ENCODE results near the gene ECHS1. TPM values are rescaled to one million over a fixed set of nuclear protein-coding genes. Genes with fewer than 3 reads are reported as not detected.

Gene ECHS1
- total and polyA plus RNA-seq, 9 of the 15 experiments (the other 6 are each of a cell fraction or from before 2014, with no cell fraction given) = 16.6 to 100 (median 68.1) TPM

DNA sequence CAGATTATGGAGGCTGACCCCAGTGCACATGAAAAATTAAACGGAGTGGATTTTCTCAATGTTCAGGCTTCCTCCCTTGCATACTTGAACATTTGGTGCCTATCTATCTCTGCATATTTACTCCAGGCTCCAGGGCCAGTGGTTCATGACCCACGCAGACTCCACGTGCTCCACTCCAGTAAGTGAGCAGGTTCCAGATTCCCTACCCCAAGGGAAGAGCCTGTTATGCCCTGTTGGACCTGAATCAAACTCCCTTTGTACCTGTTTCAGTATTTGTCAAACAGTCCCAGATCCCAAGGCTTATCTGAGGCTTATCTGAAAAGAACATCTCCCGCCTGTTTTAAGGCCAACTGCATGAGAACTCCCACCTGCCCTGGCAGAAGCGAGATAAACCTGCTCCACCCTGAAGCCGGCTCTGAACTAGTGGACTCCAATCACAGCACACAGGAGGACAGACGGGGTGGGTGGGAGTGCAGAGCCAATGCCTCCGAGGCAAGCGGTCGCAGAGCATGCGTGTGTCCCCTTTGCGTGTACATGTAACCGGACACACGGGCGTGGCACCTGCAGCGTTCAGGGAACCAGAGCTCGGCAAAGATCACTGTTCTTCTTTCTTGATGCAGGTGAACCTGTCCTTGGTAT, 13.1 kb downstream of the ECHS1 start (continued):
- no peak for TF ChIP-seq YY1 (IDR thresholded peaks at IDR 0.05; ENCODE audit: borderline replicate concordance in 1 of 3, control insufficient read depth in 1 of 3, extremely low read depth in 1 of 3, insufficient read depth in 3 of 3, insufficient read length in 1 of 3, insufficient replicate concordance in 2 of 3, low read depth in 1 of 3, low read length in 2 of 3)
- TF ChIP-seq CEBPB (tag; IDR thresholded peaks at IDR 0.05) = no peak
- TF ChIP-seq, protein P1, sequence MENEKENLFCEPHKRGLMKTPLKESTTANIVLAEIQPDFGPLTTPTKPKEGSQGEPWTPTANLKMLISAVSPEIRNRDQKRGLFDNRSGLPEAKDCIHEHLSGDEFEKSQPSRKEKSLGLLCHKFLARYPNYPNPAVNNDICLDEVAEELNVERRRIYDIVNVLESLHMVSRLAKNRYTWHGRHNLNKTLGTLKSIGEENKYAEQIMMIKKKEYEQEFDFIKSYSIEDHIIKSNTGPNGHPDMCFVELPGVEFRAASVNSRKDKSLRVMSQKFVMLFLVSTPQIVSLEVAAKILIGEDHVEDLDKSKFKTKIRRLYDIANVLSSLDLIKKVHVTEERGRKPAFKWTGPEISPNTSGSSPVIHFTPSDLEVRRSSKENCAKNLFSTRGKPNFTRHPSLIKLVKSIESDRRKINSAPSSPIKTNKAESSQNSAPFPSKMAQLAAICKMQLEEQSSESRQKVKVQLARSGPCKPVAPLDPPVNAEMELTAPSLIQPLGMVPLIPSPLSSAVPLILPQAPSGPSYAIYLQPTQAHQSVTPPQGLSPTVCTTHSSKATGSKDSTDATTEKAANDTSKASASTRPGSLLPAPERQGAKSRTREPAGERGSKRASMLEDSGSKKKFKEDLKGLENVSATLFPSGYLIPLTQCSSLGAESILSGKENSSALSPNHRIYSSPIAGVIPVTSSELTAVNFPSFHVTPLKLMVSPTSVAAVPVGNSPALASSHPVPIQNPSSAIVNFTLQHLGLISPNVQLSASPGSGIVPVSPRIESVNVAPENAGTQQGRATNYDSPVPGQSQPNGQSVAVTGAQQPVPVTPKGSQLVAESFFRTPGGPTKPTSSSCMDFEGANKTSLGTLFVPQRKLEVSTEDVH (IDR thresholded peaks at IDR 0.05; ENCODE audit: low read depth, partially characterized antibody) = peak; percentile 88
- no peak for TF ChIP-seq NR3C1 (CRISPR knock-in tag; IDR thresholded peaks at IDR 0.05)
- TF ChIP-seq PHF8 (IDR thresholded peaks at IDR 0.05; ENCODE audit: borderline replicate concordance, low read length) = no peak
- TF ChIP-seq CXXC5 (CRISPR knock-in tag; IDR thresholded peaks at IDR 0.05) = peak; percentile 37; the same call in 1 of the 2 replicates
- TF ChIP-seq ZKSCAN3 (CRISPR knock-in tag; IDR thresholded peaks at IDR 0.05) = no peak
- no peak for TF ChIP-seq SRSF9 (IDR thresholded peaks at IDR 0.05; ENCODE audit: borderline replicate concordance, low read depth, low read length)
- TF ChIP-seq, protein P2, sequence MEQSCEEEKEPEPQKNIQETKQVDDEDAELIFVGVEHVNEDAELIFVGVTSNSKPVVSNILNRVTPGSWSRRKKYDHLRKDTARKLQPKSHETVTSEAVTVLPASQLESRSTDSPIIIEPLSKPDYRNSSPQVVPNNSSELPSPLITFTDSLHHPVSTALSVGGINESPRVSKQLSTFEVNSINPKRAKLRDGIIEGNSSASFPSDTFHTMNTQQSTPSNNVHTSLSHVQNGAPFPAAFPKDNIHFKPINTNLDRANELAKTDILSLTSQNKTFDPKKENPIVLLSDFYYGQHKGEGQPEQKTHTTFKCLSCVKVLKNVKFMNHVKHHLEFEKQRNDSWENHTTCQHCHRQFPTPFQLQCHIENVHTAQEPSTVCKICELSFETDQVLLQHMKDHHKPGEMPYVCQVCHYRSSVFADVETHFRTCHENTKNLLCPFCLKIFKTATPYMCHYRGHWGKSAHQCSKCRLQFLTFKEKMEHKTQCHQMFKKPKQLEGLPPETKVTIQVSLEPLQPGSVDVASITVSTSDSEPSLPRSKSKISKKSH (CRISPR knock-in tag; IDR thresholded peaks at IDR 0.05) = no peak
- no peak for TF ChIP-seq ZC3H4 (CRISPR knock-in tag; IDR thresholded peaks at IDR 0.05; ENCODE audit: borderline replicate concordance)
- TF ChIP-seq CREM (IDR thresholded peaks at IDR 0.05; ENCODE audit: low read depth) = no peak
- TF ChIP-seq, protein P3, sequence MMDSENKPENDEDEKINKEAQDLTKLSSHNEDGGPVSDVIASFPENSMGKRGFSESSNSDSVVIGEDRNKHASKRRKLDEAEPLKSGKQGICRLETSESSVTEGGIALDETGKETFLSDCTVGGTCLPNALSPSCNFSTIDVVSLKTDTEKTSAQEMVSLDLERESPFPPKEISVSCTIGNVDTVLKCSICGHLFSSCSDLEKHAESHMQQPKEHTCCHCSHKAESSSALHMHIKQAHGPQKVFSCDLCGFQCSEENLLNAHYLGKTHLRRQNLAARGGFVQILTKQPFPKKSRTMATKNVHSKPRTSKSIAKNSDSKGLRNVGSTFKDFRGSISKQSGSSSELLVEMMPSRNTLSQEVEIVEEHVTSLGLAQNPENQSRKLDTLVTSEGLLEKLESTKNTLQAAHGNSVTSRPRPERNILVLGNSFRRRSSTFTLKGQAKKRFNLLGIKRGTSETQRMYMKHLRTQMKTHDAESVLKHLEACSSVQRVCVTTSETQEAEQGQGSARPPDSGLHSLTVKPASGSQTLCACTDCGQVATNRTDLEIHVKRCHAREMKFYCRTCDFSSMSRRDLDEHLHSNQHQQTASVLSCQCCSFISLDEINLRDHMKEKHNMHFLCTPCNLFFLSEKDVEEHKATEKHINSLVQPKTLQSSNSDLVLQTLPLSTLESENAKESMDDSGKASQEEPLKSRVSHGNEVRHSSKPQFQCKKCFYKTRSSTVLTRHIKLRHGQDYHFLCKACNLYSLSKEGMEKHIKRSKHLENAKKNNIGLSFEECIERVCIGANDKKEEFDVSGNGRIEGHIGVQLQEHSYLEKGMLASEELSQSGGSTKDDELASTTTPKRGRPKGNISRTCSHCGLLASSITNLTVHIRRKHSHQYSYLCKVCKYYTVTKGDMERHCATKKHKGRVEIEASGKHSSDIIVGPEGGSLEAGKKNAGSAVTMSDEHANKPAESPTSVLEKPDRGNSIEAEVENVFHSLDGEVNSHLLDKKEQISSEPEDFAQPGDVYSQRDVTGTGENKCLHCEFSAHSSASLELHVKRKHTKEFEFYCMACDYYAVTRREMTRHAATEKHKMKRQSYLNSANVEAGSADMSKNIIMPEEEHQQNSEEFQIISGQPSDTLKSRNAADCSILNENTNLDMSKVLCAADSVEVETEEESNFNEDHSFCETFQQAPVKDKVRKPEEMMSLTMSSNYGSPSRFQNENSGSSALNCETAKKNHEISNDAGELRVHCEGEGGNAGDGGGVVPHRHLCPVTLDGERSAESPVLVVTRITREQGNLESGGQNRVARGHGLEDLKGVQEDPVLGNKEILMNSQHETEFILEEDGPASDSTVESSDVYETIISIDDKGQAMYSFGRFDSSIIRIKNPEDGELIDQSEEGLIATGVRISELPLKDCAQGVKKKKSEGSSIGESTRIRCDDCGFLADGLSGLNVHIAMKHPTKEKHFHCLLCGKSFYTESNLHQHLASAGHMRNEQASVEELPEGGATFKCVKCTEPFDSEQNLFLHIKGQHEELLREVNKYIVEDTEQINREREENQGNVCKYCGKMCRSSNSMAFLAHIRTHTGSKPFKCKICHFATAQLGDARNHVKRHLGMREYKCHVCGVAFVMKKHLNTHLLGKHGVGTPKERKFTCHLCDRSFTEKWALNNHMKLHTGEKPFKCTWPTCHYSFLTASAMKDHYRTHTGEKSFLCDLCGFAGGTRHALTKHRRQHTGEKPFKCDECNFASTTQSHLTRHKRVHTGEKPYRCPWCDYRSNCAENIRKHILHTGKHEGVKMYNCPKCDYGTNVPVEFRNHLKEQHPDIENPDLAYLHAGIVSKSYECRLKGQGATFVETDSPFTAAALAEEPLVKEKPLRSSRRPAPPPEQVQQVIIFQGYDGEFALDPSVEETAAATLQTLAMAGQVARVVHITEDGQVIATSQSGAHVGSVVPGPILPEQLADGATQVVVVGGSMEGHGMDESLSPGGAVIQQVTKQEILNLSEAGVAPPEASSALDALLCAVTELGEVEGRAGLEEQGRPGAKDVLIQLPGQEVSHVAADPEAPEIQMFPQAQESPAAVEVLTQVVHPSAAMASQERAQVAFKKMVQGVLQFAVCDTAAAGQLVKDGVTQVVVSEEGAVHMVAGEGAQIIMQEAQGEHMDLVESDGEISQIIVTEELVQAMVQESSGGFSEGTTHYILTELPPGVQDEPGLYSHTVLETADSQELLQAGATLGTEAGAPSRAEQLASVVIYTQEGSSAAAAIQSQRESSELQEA (IDR thresholded peaks at IDR 0.05; ENCODE audit: low read depth) = no peak
- no peak for TF ChIP-seq THRAP3 (IDR thresholded peaks at IDR 0.05; ENCODE audit: borderline replicate concordance)
- peak; percentile 54 for TF ChIP-seq EP300 (IDR thresholded peaks at IDR 0.05; ENCODE audit: low read length)
